Thoracic aorta (tissue), 2 donors: ENCODE data around the gene FOXD2. TPM values are rescaled to one million over a fixed set of nuclear protein-coding genes. Genes with fewer than 3 reads are reported as not detected.

Source experiments
- ATAC-seq: fragments of 150-250 bp; one replicate; pipeline ENCODE4 v1.8.0; 2017; ENCODE audit warnings: low read depth; ENCODE audit not compliant: insufficient number of reproducible peaks, low FRiP score
- DNase-seq: peaks from one replicate; pipeline ENCODE4 v3.0.0-alpha.2; 2020; ENCODE audit warnings: low spot score
- H3K27ac ChIP-seq, 2 donors: fragments of 200-600 bp; sonication (generic); 1 replicate in 1 of 2; 2 replicates in 1 of 2; pipeline ENCODE4 v1.5.1; 2016; ENCODE audit warnings: mild to moderate bottlenecking in 2 of 2, moderate library complexity in 2 of 2
- H3K27me3 ChIP-seq: fragments of 200-600 bp; sonication (generic); replicated peaks from 2 replicates; pipeline ENCODE4 v1.6.0; 2016; ENCODE audit warnings: mild to moderate bottlenecking; ENCODE audit not compliant: insufficient read depth
- H3K36me3 ChIP-seq: fragments of 200-600 bp; sonication (generic); one replicate; pipeline ENCODE4 v1.5.1; 2016
- H3K4me1 ChIP-seq, 2 donors: fragments of 200-600 bp; sonication (generic); 1 replicate in 1 of 2; 2 replicates in 1 of 2; pipeline versions ENCODE4 v1.5.1 to v1.6.0; 2016; ENCODE audit warnings: low read depth in 2 of 2, mild to moderate bottlenecking in 1 of 2; ENCODE audit not compliant: control insufficient read depth in 1 of 2
- H3K4me3 ChIP-seq: fragments of 200-600 bp; sonication (generic); 2 replicates; pipeline ENCODE4 v1.5.1; 2016; ENCODE audit warnings: mild to moderate bottlenecking
- H3K9me3 ChIP-seq: fragments of 200-600 bp; sonication (generic); 2 replicates; pipeline ENCODE4 v1.5.1; 2016
- total RNA-seq, 2 donors: library from RNA; depleted of rRNA; stranded (reverse); fragments of >200 nt; gene quantifications; one replicate each; pipeline versions ENCODE4 v1.1.0 to v1.2.3, GENCODE V29; 2016
- TF ChIP-seq, protein P1 (sequence below): fragments of 200-600 bp; sonication (generic); IDR thresholded peaks from one replicate; pipeline ENCODE4 v1.5.1; 2019; ENCODE audit warnings: antibody characterized with exemption

Gene FOXD2
- total RNA-seq, 2 donors from 2014 or later: 4.9 TPM

- H3K4me1 ChIP-seq: peaks cover 4 to 33% of the 10 kb centered on the region in 2 donors
- no peak for ATAC-seq
- H3K36me3 ChIP-seq: peaks cover 4% of the 10 kb centered on the region
- TF ChIP-seq, protein P1, sequence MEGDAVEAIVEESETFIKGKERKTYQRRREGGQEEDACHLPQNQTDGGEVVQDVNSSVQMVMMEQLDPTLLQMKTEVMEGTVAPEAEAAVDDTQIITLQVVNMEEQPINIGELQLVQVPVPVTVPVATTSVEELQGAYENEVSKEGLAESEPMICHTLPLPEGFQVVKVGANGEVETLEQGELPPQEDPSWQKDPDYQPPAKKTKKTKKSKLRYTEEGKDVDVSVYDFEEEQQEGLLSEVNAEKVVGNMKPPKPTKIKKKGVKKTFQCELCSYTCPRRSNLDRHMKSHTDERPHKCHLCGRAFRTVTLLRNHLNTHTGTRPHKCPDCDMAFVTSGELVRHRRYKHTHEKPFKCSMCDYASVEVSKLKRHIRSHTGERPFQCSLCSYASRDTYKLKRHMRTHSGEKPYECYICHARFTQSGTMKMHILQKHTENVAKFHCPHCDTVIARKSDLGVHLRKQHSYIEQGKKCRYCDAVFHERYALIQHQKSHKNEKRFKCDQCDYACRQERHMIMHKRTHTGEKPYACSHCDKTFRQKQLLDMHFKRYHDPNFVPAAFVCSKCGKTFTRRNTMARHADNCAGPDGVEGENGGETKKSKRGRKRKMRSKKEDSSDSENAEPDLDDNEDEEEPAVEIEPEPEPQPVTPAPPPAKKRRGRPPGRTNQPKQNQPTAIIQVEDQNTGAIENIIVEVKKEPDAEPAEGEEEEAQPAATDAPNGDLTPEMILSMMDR: no peak
- H3K27ac ChIP-seq: no peak overlapping the region
- no peak overlapping the region for H3K4me3 ChIP-seq
- H3K9me3 ChIP-seq: no peaks in the 10 kb centered on the region
- no peaks in the 10 kb centered on the region for H3K27me3 ChIP-seq
- no peak for DNase-seq
Measured at GRCh38 chr1:47442842-47443529, 5.1 kb downstream of the FOXD2 start.

DNA sequence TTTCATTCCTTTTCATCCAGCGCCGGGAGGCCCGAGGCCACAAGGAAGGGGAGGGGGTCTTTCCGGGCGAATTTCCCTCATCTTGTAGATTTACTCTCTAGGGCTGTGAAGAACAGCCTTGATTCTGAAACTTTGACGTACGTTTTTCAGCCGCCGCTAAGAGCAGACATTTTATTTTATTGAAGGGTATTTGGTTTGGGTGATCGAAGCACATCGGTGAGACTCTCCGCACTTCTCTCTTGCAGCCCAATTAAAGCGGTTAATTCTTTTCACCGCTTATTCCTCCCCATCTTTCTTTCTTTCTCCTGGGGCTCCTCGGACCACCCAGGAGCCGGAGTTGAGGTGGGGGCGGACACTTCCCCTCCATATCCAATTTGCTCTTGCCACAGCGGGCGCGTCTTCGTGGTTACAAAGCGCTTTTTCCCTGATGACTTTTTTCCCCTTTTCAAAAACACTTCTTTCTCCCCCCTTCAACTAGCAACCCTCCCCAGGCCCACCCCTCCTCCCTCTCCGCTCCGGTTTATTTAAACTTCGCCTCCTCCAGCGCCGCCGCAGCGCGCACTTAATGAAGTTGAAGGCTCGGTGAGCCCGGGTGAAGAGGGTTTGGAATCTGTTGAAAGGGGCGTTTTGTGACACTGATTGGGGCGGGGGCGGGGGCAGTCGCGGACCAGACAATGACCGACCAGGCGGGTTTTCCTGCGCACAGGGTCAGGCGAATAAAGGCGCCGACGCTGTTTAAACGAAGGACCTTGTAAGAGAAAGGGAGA lies 5.9 kb downstream of the FOXD2 start:
- DNase-seq: no peak
- Histone ChIP-seq H3K27ac (no peak overlapping the region), H3K27me3 (no peaks in the 10 kb centered on the region), H3K9me3 (no peaks in the 10 kb centered on the region), H3K36me3 (peaks cover 4% of the 10 kb centered on the region), H3K4me3 (peak overlapping the region; percentile 48), H3K4me1 (peaks cover 4 to 37% of the 10 kb centered on the region in 2 donors)
- no peak for ATAC-seq
- TF ChIP-seq, protein P1: no peak

GRCh38 chr1:47444297-47444561 lies 6.4 kb downstream of the FOXD2 start:
- H3K4me1 ChIP-seq: peaks cover under 1 to 37% of the 10 kb centered on the region in 2 donors
- no peaks in the 10 kb centered on the region for H3K27me3 ChIP-seq
- H3K36me3 ChIP-seq: peaks cover 4% of the 10 kb centered on the region
- no peak for ATAC-seq
- no peaks in the 10 kb centered on the region for H3K9me3 ChIP-seq
- no peak overlapping the region for H3K27ac ChIP-seq
- no peak for DNase-seq
- TF ChIP-seq, protein P1: no peak
- H3K4me3 ChIP-seq: peak overlapping the region; percentile 48

GRCh38 chr1:47444562-47445465 lies 7.0 kb downstream of the FOXD2 start:
- TF ChIP-seq, protein P1: no peak
- H3K9me3 ChIP-seq: no peaks in the 10 kb centered on the region
- H3K4me3 ChIP-seq: peak overlapping the region; percentile 48
- peaks cover 0 to 32% of the 10 kb centered on the region in 2 donors for H3K4me1 ChIP-seq
- H3K27ac ChIP-seq: no peak overlapping the region
- no peaks in the 10 kb centered on the region for H3K27me3 ChIP-seq
- H3K36me3 ChIP-seq: peaks cover 4% of the 10 kb centered on the region
- DNase-seq (no peak), ATAC-seq (no peak)
